Lower lobe of right lung (tissue), 2 donors: ENCODE results near the gene PALM. TPM values are rescaled to one million over a fixed set of nuclear protein-coding genes. Genes with fewer than 3 reads are reported as not detected.

Source experiments
- ATAC-seq, 2 donors: fragments of 200-7000 bp; cut with Tn5 transposase; one replicate each; pipeline ENCODE4 v1.9.1; 2020 to 2022; ENCODE audit warnings: mild to moderate bottlenecking in 2 of 2, moderate library complexity in 2 of 2
- DNase-seq: peaks from one replicate; pipeline ENCODE4 v3.0.0-alpha.2; 2020
- H3K27ac ChIP-seq: fragments of 200-600 bp; one replicate; pipeline ENCODE4 v1.8.0; 2022
- H3K27me3 ChIP-seq: fragments of 200-600 bp; one replicate; pipeline ENCODE4 v1.8.0; 2022; ENCODE audit warnings: low read depth
- H3K36me3 ChIP-seq: fragments of 200-600 bp; one replicate; pipeline ENCODE4 v1.8.0; 2022; ENCODE audit warnings: mild to moderate bottlenecking
- H3K4me1 ChIP-seq: fragments of 200-600 bp; one replicate; pipeline ENCODE4 v1.8.0; 2022
- H3K4me3 ChIP-seq: fragments of 200-600 bp; one replicate; pipeline ENCODE4 v1.8.0; 2022; ENCODE audit warnings: mild to moderate bottlenecking
- H3K9me3 ChIP-seq: fragments of 200-600 bp; one replicate; pipeline ENCODE4 v1.8.0; 2022
- intact Hi-C: fragments of 100-400 bp; cut with DNase I; formaldehyde crosslinking; loops from one replicate; pipeline ENCODE4 v1.11.0; 2022
- total RNA-seq: library from RNA; stranded (reverse); fragmentation: NEBNext Ultra II Directional; extraction: Animal tissue kit (Norgen Biotek cat#: 25700); gene quantifications from one replicate; pipeline ENCODE4 v1.2.1, GENCODE V29; 2021
- TF ChIP-seq, protein P1 (sequence below): fragments of 200-600 bp; IDR thresholded peaks from one replicate; pipeline ENCODE4 v1.8.0; 2022; ENCODE audit warnings: antibody characterized with exemption, mild to moderate bottlenecking
- donor health status: DM: no; HTN: yes; CAD: no; lungs with severe emphysema.

PALM gene
- total RNA-seq, 1 donor from 2014 or later: 37.0 TPM

DNA sequence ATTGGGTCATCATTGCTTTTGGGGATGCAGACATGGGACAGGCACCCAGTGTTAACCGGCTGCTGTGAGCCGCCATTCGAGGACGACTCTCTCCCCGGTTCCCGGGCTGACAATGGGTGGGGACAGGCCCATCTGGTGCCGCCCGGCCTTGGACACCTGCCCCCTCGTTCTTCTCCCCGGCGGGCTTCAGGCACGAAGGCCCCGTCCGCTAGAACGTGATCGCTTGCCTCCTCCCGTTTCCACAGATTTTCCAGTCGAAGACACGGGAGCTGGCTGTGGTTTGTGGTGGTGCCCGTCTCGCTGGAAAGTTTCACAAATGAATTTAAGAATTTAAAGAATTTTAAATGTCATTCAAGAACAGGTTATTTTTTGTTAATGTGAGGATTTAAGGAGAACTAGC, 2.0 kb downstream of the PALM start:
- H3K27ac ChIP-seq: peak overlapping the region; percentile 71
- intact Hi-C loops: no loop called here
- DNase-seq (no peak), ATAC-seq (no peak)
- no peaks in the 10 kb centered on the region for H3K9me3 ChIP-seq
- no peaks in the 10 kb centered on the region for H3K36me3 ChIP-seq
- H3K4me1 ChIP-seq: peaks cover 14% of the 10 kb centered on the region
- TF ChIP-seq, protein P1, sequence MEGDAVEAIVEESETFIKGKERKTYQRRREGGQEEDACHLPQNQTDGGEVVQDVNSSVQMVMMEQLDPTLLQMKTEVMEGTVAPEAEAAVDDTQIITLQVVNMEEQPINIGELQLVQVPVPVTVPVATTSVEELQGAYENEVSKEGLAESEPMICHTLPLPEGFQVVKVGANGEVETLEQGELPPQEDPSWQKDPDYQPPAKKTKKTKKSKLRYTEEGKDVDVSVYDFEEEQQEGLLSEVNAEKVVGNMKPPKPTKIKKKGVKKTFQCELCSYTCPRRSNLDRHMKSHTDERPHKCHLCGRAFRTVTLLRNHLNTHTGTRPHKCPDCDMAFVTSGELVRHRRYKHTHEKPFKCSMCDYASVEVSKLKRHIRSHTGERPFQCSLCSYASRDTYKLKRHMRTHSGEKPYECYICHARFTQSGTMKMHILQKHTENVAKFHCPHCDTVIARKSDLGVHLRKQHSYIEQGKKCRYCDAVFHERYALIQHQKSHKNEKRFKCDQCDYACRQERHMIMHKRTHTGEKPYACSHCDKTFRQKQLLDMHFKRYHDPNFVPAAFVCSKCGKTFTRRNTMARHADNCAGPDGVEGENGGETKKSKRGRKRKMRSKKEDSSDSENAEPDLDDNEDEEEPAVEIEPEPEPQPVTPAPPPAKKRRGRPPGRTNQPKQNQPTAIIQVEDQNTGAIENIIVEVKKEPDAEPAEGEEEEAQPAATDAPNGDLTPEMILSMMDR: no peak
- peak overlapping the region; percentile 62 for H3K4me3 ChIP-seq
- H3K27me3 ChIP-seq: peaks cover 21% of the 10 kb centered on the region

DNA sequence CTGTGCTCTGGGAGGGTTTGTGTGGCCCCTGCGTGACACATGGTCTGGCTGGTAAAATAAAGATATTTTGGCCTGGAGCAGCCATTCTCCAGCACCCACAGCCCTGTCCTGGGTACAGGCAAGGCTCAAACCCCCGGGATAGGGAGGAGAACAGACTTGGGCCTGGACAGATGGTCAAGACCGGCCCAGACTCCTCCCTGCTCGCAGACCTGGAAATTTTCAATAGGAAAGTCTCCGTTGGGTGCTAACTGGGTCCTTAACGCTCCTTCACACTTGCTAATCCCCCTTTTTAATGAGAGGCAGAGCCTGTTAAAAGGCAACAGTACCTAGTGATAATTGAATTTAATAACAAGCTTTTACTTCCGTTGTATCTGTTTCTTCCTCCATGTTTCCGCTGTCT, 2.5 kb downstream of the PALM start:
- no peaks in the 10 kb centered on the region for H3K9me3 ChIP-seq
- H3K27me3 ChIP-seq: peaks cover 21% of the 10 kb centered on the region
- no peak for DNase-seq
- intact Hi-C loops: no loop called here
- TF ChIP-seq, protein P1: no peak
- H3K27ac ChIP-seq: no peak overlapping the region
- ATAC-seq: no peak
- no peak overlapping the region for H3K4me3 ChIP-seq
- H3K36me3 ChIP-seq: no peaks in the 10 kb centered on the region
- peaks cover 14% of the 10 kb centered on the region for H3K4me1 ChIP-seq

DNA sequence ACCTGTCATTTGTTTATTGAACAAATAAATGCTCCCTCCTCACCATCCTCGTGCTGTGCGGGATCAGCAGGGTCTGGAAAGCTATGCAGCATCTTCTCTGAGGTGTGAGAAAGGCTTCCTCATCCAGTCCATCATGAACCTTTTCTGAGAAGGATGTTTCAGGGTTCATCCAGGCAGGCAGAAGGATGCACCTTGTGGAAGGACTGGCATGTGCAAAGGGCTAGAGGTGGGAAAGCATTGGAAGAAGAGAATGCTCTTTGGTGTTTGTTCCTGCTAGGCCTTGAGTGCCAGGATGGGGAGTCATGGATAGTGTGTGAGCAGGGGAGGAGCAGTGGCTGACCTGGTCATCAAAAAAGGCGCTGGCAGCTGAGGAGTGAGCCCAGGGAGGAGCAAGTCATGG, 6.6 kb downstream of the PALM start:
- no peak overlapping the region for H3K27ac ChIP-seq
- H3K9me3 ChIP-seq: no peaks in the 10 kb centered on the region
- no peak for DNase-seq
- H3K4me3 ChIP-seq: no peak overlapping the region
- TF ChIP-seq, protein P1: no peak
- H3K36me3 ChIP-seq: no peaks in the 10 kb centered on the region
- H3K4me1 ChIP-seq: peaks cover 12% of the 10 kb centered on the region
- no peak for ATAC-seq
- intact Hi-C loops: no loop called here
- H3K27me3 ChIP-seq: peaks cover 11% of the 10 kb centered on the region

DNA sequence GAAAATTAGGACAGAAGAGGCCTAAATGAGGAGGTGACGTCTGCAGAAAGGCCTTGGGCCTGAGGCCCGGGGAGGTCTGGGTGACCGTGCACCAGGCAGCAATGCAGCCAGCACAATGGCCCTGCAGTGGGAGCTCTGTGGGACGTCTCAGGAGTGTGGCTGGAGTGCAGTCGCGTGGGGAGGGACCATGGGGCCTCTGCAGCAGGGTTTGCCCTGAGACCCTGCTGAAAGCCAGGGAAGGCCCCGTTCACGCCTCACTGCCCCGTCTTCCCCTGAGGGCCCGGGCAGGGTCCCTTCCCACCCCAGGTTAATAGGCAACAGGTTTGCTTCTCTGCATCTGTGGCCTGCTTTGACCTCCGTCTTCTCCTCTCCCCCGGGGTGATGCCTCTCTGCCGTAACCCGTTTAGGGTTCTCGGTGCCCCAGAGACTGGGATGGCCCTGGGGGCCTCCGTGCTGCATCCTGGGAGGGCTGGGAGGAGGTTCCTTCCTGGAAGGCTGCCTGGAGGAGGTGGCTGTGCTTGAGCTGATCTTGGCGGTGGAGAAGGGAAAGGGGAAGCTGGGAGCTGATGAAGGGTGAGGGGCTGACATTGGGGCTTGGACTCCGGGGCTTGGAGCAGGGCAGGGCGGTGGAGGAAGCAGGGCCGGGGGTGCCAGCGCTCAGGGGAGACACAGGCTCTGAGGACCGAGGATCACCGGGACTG, 9.7 kb downstream of the PALM start:
- TF ChIP-seq, protein P1: no peak
- Histone ChIP-seq H3K9me3 (no peaks in the 10 kb centered on the region), H3K27me3 (peaks cover 21% of the 10 kb centered on the region), H3K27ac (no peak overlapping the region), H3K4me1 (peaks cover 22% of the 10 kb centered on the region), H3K4me3 (no peak overlapping the region), H3K36me3 (no peaks in the 10 kb centered on the region)
- intact Hi-C loops: no loop called here
- no peak for DNase-seq
- no peak for ATAC-seq

DNA sequence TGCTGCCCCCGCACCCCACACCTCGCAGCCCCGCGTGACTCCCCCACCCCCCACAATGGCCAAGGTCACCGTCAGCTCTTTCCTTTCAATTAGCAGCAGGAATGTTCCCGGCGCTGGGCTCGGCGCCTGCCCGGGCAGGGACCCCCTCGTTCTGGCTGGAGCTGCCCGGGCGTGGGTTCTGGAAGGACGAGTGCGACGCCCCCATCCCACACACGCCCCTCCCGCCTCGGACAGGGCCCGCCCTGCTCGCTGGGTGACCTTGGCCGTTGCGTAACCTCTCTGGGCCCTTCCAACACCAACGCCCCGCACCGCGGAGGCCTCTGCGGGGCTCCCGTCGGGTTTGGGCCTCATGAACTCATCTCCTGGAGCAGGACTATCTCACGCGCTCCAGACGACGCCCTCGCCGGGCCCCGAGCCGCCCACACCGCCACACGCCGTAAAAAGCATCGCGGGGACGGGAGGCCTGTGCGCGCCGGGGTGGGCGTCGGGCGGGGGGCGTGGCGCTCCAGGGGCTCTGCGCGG, 10.3 kb downstream of the PALM start:
- DNase-seq: no peak
- Histone ChIP-seq H3K36me3 (no peaks in the 10 kb centered on the region), H3K27ac (peak overlapping the region; percentile 46), H3K27me3 (peaks cover 22% of the 10 kb centered on the region), H3K9me3 (no peaks in the 10 kb centered on the region), H3K4me1 (peaks cover 22% of the 10 kb centered on the region), H3K4me3 (peak overlapping the region; percentile 21)
- intact Hi-C loops: no loop called here
- TF ChIP-seq, protein P1: no peak
- peak; percentile 60 to 63 for ATAC-seq
